ENCODE measurements around the gene TBC1D22A.
"Not testable (repeated sequence)": the region's sequence is repeated elsewhere in the genome, so short reads cannot be mapped to it uniquely, and the experiment has no call there.

TBC1D22A gene

GRCh38 chr22:46815559-46815895 is 53.1 kb downstream of the TBC1D22A start:
- no peak for DNase-seq

- DNase-seq, result no peak
Observed at GRCh38 chr22:46815896-46816731, 53.7 kb downstream of the TBC1D22A start.

DNA sequence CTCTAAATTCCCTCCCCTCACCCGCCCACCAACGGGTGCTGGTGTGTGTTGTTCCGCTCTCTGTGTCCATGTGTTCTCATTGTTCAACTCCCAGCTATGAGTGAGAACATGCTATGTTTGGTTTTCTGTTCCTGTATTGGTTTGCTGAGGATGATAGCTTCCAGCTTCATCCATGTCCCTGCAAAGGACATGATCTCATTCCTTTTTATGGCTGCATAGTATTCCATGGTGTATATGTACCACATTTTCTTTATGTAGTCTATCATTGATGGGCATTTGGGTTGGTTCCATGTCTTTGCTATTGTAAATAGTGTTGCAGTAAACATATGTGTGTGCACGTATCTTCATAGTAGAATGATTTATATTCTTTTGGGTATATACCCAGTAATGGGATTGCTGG is 54.9 kb downstream of the TBC1D22A start:
- DNase-seq, result not testable (repeated sequence)

DNA sequence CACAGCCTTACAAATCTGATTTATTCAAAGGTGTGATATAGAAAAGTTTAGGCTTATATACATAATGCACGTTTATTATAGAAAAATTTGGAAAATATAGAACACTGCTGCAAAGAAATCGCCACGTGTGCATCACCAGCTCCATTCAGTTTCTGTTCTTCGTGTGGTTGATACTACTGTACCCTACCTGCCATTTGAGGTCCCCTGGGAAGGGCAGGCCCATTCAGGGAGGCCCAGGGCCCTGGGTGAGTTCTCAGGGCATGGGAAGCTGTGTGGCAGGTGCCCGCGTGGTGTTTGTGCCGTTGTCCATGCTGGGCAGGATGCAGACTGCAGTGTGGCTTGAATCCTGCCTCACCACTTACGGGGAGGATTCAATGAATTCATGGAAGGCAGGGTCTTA is 60.8 kb downstream of the TBC1D22A start:
- DNase-seq, result no peak

GRCh38 chr22:46823654-46824053 is 61.2 kb downstream of the TBC1D22A start:
- no peak for DNase-seq

DNA sequence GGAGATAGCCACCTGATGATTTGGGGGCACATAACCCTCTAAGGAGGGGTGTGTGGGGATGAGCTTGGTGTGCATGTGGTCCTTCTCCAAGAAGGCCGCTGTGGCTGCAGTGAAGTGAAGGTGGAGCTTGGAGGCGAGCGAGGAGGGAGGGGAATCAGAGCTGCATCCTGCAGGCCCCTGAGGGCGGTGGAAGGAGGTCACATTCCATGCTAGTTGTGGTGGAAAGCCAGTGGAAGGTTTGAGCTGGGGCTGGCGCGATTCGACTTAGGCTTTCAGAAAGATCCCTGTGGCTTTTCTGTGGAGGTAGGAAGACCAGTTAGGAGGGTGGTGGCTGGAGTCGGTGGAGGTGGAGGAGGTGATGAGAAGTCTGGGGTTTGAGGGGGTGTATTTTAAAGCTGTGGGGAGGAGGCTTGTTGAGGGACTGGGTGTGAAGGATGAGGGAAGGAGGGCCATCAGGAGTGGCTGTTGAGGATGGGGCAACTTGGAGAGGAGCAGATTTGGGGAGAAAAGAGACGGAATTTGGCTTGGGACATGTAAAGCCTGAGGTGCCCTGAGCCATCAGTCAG is 62.0 kb downstream of the TBC1D22A start:
- DNase-seq, result no peak

DNA sequence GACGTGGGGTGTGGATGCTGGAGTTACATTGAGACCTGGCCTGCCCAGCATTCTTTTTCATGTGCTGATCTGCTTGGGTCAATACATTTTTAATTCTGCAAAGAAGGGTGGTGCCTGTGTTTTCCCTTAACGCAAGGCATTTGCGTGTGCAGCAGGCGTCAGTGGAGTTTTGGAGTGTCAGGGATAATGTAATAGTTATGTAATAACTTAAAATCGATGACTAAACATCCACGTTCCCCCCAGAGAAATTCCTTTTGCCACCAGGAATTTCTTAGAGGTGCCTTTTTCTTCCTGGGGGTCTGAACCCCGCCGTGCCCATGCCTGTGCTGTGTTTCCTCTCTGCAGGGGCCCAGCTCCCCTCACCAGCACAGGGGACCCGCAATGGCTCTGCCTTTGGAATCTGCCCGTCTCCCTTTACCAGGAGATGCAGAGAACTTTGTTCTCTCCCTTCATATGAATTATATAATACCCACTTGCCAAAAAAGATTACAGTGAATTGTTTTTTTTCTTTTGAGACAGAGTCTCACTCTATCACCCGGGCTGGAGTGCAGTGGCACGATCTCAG is 62.6 kb downstream of the TBC1D22A start:
- DNase-seq, result no peak

GRCh38 chr22:46826438-46827135 is 64.1 kb downstream of the TBC1D22A start:
- DNase-seq, result no peak

DNA sequence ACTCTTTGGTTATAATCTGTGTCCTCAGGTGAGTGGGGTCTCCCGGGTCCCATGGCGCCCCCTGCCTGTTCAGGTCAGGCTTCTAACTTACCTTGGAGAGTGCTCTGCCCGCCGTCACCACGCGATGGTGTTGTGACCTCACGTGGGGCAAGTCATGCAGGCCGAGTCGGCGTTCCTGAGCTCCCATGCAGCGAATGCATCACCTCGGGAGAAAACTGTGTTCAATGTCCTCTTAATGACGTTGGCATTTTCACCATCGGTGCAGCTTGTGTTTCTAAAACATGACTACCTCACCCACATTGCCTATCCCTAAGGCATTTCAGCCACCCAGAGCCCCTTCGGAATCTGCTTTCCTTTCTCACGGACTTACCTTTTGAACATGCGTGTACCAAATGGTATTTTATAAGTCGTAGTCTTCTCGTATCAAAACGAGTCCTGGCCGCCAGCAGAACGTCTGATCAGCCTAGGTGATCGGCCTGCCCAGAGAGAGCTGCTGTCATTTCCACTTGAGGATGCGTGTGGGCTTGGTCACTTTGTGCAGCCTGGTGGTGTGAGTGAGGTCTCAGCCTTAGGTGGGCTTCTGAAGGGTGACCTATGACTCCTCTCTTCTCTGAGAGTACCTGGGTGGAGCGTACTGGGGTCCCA is 64.8 kb downstream of the TBC1D22A start:
- DNase-seq, result no peak

DNA sequence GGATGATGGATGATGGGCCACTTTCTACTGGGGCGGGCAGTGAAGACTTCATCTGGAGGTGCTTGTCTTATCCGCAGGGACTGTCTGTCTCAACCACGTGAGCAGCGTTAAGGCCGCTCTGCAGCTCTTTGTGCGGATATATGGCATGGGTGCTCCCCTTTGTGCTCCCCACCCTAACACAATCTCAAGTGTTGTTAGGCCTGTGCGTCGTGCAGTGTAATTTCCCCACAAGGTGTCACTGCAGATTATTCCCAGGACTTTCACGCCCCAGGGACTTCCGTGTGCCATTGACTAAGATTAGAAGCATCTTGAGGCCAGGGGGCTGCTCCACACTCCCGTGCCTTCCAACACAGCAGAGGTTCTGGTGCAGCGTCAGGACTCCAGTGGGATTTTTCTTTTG is 65.3 kb downstream of the TBC1D22A start:
- no peak for DNase-seq

- no peak for DNase-seq
Observed at GRCh38 chr22:46828323-46828900, 66.0 kb downstream of the TBC1D22A start.

- no peak for DNase-seq
Observed at GRCh38 chr22:46829117-46829891, 66.9 kb downstream of the TBC1D22A start.

DNA sequence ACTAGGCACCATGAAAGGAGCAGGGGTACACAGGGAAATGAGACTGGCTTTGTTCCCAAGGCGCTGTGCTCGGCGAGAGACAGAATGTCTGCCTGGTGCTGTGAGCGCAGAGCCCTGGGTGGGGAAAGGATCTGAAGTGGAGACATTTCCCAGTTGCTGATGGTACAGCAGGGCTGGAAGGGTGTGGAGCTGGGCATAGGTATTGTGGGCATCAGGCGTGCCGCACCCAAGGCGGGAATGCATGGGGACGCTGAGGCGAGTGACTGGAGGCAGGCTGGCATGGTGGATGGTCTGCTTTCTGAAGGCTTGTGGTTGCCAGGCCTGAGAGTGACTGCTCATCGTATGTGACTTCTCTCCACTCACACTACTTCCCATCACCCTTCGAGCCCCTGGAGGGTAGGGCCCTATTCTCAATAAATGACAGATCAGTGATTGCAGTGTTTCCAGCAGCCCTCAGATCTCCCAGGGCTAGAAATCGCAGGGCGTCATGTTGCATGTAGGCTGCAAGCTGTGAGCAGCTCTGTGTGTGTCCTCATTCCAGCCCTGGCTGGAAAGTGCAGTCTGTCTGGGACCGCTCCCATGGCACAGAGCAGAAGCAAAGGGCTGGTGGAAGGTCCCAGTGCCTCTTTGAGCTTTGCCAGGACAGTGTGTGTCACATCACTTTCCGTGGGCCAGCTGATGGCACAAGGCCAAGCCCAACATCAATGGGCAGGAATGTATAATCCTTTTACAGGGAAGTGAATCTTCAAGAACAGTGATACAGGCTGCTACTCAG is 67.7 kb downstream of the TBC1D22A start:
- no peak for DNase-seq

- no peak for DNase-seq
Observed at GRCh38 chr22:46830841-46831240, 68.4 kb downstream of the TBC1D22A start.

- no peak for DNase-seq
Observed at GRCh38 chr22:46833228-46833627, 70.8 kb downstream of the TBC1D22A start.

DNA sequence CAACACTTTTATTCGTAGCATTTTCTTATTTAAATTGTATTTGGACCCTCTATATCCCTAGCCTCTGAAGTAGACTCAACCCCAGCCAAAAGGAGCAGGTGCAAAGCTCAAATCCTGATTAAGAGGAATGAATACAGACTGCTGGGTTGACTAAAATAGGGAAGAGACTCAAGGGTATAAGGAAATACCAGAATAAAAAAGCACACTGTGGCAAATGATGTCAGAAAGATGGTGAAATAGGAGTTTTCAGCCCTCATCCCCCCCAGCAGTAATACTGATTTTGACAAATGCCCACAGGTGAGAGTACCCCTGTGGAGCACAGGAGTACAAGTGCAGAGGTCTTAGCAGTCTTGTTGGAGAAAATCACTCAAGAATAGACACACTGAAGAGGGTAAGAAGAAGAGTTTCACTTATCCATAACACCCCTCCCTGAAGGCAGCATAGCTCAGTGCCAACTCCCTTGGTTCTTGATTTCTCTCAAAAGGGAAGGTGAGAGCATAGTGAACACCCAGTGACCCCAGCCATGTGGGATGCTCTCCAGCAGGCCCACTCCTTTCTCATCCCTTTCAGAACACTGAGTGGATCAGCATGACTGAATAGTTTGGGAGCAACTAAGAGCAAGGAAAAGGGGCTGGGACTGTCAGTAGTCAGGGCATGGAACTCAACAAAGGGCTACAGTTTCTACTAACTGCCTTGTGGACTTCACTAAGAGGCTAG is 71.7 kb downstream of the TBC1D22A start:
- DNase-seq, result no peak

- no peak for DNase-seq
Observed at GRCh38 chr22:46835288-46835687, 72.8 kb downstream of the TBC1D22A start.

- DNase-seq, result no peak
Observed at GRCh38 chr22:46835693-46836092, 73.2 kb downstream of the TBC1D22A start.

GRCh38 chr22:46841522-46841921 is 79.1 kb downstream of the TBC1D22A start:
- DNase-seq, result no peak

DNA sequence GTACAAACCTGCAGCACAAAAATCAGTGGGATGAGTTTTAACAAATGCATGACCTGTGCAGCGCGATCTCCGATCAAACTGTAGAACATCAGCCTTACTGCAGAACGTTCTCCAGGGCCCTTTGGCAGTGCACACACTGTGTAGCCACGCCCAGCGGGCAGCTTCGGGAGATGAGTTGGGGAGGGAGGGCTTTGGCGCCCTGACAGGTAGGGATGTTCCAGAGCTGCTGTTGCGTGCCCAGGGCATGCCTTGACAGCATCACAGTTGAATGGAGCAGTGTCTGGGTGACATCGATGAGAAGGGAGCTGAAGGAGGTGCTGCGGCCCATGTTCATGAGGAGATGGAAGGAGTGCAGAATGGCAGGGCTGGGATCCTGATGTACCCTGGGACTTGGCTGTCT is 80.2 kb downstream of the TBC1D22A start:
- DNase-seq, result no peak

GRCh38 chr22:46843821-46844255 is 81.4 kb downstream of the TBC1D22A start:
- DNase-seq, result no peak
